Urothelium cell line (cell line): ENCODE measurements around the gene BRINP3.

ENCODE experiments used
- DNase-seq: peaks from one replicate; pipeline ENCODE4 v3.0.0; 2011; ENCODE audit warnings: low spot score, mixed read lengths
- FAIRE-seq: peaks from 2 replicates; lab custom pipeline; 2011; peaks lifted over from hg19 to GRCh38; lab: Jason Lieb, UNC

Gene BRINP3

GRCh38 chr1:190327271-190327670, 150.4 kb downstream of the BRINP3 start:
- FAIRE-seq = no peak
- DNase-seq = no peak

GRCh38 chr1:190323530-190323929, 154.1 kb downstream of the BRINP3 start:
- DNase-seq (no peak), FAIRE-seq (no peak)

DNA sequence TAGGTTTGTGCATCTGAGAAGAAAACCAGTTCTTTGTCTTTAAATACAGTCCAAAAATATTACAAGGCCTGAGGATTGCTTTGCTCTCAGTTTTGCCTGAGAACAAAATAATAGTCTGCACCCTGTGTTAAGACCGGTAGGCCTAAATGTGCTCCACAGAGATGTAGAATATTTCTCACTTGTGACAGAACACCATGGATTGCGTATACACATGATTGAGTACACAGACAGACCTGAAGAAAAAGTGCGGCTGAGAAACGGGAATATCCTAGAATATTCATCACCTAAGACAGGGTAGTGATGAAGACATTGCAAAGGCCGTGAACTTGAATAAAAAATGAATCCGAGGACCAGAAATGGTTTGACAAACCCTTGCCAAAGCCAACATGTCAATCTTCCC, 155.4 kb downstream of the BRINP3 start:
- FAIRE-seq = no peak

GRCh38 chr1:190320952-190321351, 156.7 kb downstream of the BRINP3 start:
- DNase-seq (peak; percentile 5), FAIRE-seq (no peak)

More for the DNA sequence above, 155.4 kb downstream of the BRINP3 start:
- DNase-seq = no peak

GRCh38 chr1:190312763-190313162, 164.9 kb downstream of the BRINP3 start:
- FAIRE-seq (no peak), DNase-seq (no peak)

DNA sequence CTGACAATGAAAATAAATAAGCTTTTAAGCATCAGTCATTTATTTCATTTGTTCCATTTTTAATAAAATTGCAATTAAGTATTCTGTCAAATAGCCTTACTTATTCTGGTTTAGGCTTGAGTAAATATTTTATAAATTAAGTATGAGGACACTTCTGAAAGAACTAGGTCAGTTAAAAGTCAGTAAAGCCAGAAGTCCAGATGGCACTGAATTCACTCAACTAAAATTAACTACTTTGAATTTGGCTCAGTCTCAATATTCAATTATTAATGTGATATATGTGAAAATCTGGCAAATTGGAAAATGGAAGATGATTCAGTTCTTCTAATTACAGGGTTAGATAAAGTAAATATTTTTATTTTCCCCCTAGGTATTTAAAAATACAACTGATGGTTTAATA, 174.2 kb downstream of the BRINP3 start:
- DNase-seq (no peak), FAIRE-seq (no peak)

DNA sequence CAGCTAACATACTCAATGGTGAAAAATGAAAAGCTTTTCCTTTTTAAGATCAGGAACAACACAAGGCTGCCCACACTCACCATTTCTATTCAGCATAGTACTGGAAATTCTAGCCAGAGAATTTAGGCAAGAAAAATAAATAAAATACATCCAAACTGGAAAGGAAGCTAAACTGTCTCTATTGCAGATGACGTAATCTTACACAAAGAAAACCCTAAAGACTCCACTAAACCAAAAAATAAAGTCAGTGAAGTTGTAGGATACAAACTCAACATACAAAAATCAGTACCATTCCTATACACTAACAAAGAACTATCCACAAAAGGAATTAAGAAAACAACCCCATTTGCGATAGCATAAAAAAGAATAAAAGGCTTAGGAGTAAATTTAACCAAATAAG, 181.2 kb downstream of the BRINP3 start:
- DNase-seq = no peak
- no peak for FAIRE-seq

DNA sequence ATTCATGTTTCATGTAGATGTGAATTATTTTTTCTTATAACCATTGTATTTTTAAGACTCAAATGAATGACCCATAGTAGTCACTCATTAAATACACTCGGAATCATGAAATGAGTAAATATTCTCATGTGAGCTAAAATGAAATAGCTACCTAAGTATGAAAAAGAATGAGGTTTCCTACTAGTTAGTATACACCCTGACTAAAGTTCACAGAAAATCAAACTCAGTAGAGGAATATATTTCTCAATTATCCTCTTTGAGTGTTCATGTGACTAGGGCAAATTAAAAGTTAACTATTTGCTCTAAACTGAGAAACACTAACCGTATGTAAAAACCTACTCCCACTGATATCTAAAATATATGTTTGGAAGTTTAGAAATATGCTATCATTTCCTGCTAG, 187.8 kb downstream of the BRINP3 start:
- FAIRE-seq = no peak
- DNase-seq = no peak

DNA sequence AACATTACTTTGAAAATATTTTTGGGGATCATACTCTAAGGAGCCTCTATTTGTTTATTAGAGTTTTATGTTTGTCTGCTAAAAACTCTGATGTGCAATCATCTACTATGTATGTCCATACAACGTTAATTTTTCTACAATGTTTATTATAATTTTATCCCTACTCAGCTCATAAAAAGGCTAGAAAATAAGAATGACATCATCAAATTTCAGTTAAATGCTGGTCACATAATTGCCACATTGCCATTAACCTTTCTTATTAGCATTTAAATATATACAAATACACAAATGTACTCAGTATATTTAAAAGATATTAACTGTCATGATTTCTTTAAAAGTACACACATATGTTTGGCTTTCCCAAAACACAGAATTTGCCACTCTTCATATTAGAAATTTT, 191.6 kb downstream of the BRINP3 start:
- DNase-seq (no peak), FAIRE-seq (no peak)

- DNase-seq (no peak), FAIRE-seq (no peak)
Measured at GRCh38 chr1:190277107-190277506, 200.6 kb downstream of the BRINP3 start.

GRCh38 chr1:190274721-190275120, 202.9 kb downstream of the BRINP3 start:
- DNase-seq = no peak
- no peak for FAIRE-seq

DNA sequence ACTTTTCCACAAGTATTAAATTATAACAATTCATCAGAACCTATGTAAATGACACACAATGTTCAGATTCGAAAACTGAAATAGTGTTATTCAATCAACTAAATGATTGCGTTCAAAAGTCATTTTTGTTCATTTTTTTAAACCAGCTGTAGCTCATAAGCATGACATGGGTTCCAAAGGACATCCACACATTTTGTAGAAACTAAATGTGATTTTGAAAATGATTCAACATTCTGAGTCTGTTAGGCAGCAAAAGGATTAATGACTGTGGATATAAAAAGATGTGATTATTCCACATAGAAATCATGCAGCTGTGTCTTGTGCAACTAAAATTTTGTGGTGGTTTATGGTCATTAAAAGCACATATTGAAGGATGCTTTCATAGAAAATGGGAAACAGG, 204.5 kb downstream of the BRINP3 start:
- no peak for DNase-seq
- no peak for FAIRE-seq

GRCh38 chr1:190262538-190262937, 215.1 kb downstream of the BRINP3 start:
- no peak for FAIRE-seq
- no peak for DNase-seq

- DNase-seq (no peak), FAIRE-seq (no peak)
Measured at GRCh38 chr1:190259424-190259823, 218.2 kb downstream of the BRINP3 start.

DNA sequence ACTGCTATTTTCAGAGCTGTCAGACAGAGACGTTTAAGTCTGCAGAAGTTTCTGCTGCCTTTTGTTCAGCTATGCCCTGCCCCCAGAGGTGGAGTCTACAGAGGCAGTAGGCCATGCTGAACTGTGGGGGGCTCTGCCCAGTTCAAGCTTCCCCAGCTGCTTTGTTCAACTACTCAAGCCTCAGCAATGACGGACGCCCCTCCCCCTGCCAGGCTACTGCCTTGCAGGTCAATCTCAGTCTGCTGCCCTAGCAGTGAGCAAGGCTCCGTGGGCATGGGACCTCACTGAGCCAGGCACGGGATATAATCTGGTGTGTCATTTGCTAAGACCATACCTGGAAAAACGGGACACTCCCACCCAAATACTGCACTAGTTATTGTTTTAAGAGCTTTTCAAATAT, 219.7 kb downstream of the BRINP3 start:
- FAIRE-seq = no peak
- DNase-seq = no peak

DNA sequence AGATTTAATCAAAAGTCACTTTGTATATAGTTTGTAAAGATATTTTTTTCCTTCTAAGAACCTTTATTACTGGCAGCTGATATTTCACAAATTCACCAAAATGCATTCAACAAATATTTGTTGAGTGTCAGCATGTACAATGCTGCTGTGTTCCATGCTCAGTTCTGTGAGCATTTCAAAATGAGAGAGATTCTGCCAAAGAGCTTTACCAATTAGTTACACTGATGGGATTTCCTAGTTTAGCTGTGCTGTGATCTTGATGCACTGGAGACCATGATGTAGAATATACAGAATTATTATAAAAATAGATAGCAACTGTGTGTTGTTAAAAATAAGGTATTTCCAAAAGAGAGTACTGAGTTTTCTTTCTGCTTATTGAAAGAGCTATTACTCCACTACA, 225.6 kb downstream of the BRINP3 start:
- FAIRE-seq (no peak), DNase-seq (no peak)

DNA sequence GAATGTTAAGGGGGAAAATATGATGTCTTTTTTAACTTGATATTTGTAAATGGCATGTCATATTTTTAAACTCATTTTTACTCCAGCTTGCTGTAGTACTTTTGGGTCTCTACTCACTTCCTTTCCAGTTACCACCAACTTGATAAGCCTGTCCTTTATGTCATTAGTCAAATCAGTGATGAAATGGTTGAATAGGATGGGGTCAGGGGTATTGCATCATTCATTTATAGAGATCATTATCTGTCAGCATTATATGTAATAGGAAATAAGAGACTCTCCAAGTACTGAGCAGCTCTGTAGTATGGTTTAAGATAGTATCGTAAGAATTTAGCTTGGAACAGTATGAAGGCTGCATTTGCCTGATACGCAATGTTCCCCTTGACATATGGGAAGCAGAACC, 227.3 kb downstream of the BRINP3 start:
- no peak for FAIRE-seq
- no peak for DNase-seq

- DNase-seq (no peak), FAIRE-seq (no peak)
Measured at GRCh38 chr1:190244406-190244805, 233.3 kb downstream of the BRINP3 start.

DNA sequence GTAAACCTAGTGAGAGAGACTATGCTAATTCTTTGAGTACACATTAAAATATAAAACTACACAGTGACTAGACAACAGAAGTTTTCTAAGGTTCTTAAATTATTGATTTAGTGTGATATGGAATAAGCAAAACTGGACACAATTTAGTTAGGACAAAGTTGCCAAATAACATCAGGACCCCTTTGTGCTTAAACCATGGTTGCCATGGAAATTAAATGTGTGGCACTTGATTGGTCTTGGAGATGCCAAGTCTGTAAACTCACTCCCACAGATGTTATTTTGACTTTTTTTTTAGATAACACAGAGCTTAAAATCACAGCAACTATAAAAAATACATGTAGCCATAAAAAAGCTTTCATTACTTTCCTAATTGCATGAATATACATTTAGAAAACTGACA, 234.6 kb downstream of the BRINP3 start:
- no peak for FAIRE-seq

DNA sequence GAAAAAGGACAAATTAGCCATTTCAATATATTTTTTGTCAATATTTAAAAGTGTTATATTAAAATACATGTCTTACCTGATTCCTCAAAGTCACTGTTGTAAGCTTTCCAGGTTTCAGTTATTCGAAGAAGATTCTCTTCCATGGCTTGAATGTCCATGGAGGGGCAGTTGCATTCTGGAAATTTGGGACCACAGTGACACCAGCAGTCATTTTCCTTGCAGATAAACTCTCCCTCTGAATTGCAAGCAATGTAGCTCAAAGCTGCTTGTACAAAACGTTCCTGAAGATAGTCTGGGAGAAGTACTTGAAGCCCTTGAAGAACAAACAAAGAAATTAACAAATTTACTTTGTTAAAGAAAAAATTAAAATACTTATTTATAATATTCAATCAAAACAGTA, 251.7 kb downstream of the BRINP3 start:
- FAIRE-seq = no peak

More for the DNA sequence above, 234.6 kb downstream of the BRINP3 start:
- DNase-seq = no peak

GRCh38 chr1:190212450-190212849, 265.2 kb downstream of the BRINP3 start:
- no peak for FAIRE-seq
- no peak for DNase-seq

More for the DNA sequence above, 251.7 kb downstream of the BRINP3 start:
- no peak for DNase-seq

GRCh38 chr1:190207733-190208132, 269.9 kb downstream of the BRINP3 start:
- FAIRE-seq (no peak), DNase-seq (no peak)

GRCh38 chr1:190205713-190206112, 272.0 kb downstream of the BRINP3 start:
- FAIRE-seq = no peak
- no peak for DNase-seq

DNA sequence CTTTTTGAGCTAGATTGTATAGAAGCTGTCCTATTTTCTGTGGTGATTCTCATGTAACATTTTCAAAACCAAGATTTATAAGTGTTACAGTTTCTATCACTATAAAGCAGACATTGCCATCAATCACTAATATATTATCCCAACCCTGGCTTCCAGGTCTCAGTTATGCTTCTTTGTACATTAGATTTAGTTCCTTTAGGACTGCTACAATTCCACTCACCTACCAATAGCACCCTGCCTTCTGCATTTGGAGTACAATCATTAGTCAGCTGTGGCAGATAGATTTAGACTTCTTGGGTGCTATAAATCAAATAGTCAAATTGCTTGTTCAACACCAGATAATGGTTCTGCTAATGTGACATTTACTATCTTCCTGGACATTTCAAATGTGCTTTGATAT, 281.6 kb downstream of the BRINP3 start:
- DNase-seq (no peak), FAIRE-seq (no peak)
